Measurements from ENCODE around the gene USP3. TPM values are rescaled to one million over a fixed set of nuclear protein-coding genes. Genes with fewer than 3 reads are reported as not detected.

The USP3 gene
- total and polyA plus RNA-seq, 2 of the 4 experiments (the other 2 are of a cell fraction), result 17.3 to 52.3 TPM

GRCh38 chr15:63519041-63519440 is 14.6 kb downstream of the USP3 start:
- Histone ChIP-seq H3K14ac (replicated peaks; ENCODE audit: low read depth, low read length) (no peak overlapping the region), H2AFZ (replicated peaks; ENCODE audit: low read length, poor library complexity) (no peak overlapping the region), H3K4me1 (ENCODE audit: control insufficient read depth, insufficient read depth, low read length) (peaks cover 18% of the 10 kb centered on the region), H2BK120ac (ENCODE audit: low read depth, low read length) (no peak overlapping the region), H2BK20ac (ENCODE audit: low read depth, low read length) (no peak overlapping the region), H4K8ac (ENCODE audit: low read depth in 2 of 2, low read length in 2 of 2) (no peak overlapping the region), H3K79me1 (ENCODE audit: low read depth in 1 of 2, low read length in 2 of 2) (peaks cover 23 to 75% of the 10 kb centered on the region in 2 experiments), H3K56ac (ENCODE audit: extremely low read depth, insufficient read depth, low read length) (no peak overlapping the region), H3K4me2 (ENCODE audit: low read depth, low read length) (no peak overlapping the region), H4K91ac (ENCODE audit: insufficient read depth, low read depth, low read length) (no peak overlapping the region), H4K5ac (ENCODE audit: low read depth, low read length) (no peak overlapping the region), H3K9me1 (ENCODE audit: insufficient read depth, low read length) (peaks cover 13% of the 10 kb centered on the region), H3K4me3 (ENCODE audit: insufficient read depth, low read depth, low read length) (no peak overlapping the region), H3K27me3 (ENCODE audit: control insufficient read depth, insufficient read depth, low read length) (no peaks in the 10 kb centered on the region), H2BK15ac (ENCODE audit: low read depth, low read length) (no peak overlapping the region), H2BK5ac (ENCODE audit: low read depth, low read length, poor library complexity, severe bottlenecking) (no peak overlapping the region), H3K36me3 (ENCODE audit: control insufficient read depth, insufficient read depth, low read length) (no peaks in the 10 kb centered on the region), H2AK5ac (ENCODE audit: low read depth, low read length) (no peak overlapping the region), H2AK9ac (replicated peaks; ENCODE audit: low read depth, low read length, poor library complexity) (no peak overlapping the region), H3K4ac (ENCODE audit: low read depth, low read length) (no peak overlapping the region), H3K9ac (ENCODE audit: low read depth, low read length) (no peak overlapping the region), H3K18ac (ENCODE audit: low read depth, low read length) (no peak overlapping the region), H3K27ac (ENCODE audit: insufficient read depth, low read length) (no peak overlapping the region), H3K9me3 (ENCODE audit: control insufficient read depth, insufficient read depth, low read length) (no peaks in the 10 kb centered on the region), H3K23ac (ENCODE audit: low read depth, low read length) (no peak overlapping the region), H4K20me1 (ENCODE audit: insufficient read depth, low read length) (peaks cover 50% of the 10 kb centered on the region)
- CTCF ChIA-PET, result no interaction called here
- intact Hi-C loops (cut with micrococcal nuclease), result no loop called here
- in situ Hi-C loops (cut with MboI; ENCODE audit: low sequenced_read_pairs), result no loop called here
- dilution Hi-C loops (cut with HindIII; ENCODE audit: low sequenced_read_pairs, unreplicated experiment), result no loop called here
- DNase-seq, result no peak
- TF ChIP-seq RFX5 (IDR thresholded peaks at IDR 0.05; ENCODE audit: low read depth, low read length) (no peak), RAD21 (IDR thresholded peaks at IDR 0.05; ENCODE audit: low read length) (no peak), USF2 (IDR thresholded peaks at IDR 0.05; ENCODE audit: low read depth, low read length) (no peak), MAZ (IDR thresholded peaks at IDR 0.05; ENCODE audit: borderline replicate concordance, low read depth, low read length) (no peak), SMC3 (IDR thresholded peaks at IDR 0.05; ENCODE audit: low read depth, low read length) (no peak), MAFK (IDR thresholded peaks at IDR 0.05; ENCODE audit: low read depth, low read length) (no peak), MXI1 (IDR thresholded peaks at IDR 0.05; ENCODE audit: borderline replicate concordance, low read depth, low read length) (no peak)
- TF ChIP-seq, protein P1, sequence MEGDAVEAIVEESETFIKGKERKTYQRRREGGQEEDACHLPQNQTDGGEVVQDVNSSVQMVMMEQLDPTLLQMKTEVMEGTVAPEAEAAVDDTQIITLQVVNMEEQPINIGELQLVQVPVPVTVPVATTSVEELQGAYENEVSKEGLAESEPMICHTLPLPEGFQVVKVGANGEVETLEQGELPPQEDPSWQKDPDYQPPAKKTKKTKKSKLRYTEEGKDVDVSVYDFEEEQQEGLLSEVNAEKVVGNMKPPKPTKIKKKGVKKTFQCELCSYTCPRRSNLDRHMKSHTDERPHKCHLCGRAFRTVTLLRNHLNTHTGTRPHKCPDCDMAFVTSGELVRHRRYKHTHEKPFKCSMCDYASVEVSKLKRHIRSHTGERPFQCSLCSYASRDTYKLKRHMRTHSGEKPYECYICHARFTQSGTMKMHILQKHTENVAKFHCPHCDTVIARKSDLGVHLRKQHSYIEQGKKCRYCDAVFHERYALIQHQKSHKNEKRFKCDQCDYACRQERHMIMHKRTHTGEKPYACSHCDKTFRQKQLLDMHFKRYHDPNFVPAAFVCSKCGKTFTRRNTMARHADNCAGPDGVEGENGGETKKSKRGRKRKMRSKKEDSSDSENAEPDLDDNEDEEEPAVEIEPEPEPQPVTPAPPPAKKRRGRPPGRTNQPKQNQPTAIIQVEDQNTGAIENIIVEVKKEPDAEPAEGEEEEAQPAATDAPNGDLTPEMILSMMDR (conservative IDR thresholded peaks at IDR 0.05; ENCODE audit: low read depth, low read length), result no peak
- TF ChIP-seq, protein P2, sequence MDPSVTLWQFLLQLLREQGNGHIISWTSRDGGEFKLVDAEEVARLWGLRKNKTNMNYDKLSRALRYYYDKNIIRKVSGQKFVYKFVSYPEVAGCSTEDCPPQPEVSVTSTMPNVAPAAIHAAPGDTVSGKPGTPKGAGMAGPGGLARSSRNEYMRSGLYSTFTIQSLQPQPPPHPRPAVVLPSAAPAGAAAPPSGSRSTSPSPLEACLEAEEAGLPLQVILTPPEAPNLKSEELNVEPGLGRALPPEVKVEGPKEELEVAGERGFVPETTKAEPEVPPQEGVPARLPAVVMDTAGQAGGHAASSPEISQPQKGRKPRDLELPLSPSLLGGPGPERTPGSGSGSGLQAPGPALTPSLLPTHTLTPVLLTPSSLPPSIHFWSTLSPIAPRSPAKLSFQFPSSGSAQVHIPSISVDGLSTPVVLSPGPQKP (IDR thresholded peaks at IDR 0.05; ENCODE audit: borderline replicate concordance, low read depth, low read length), result no peak
- POLR2A ChIA-PET (ENCODE audit: unreplicated experiment), result interaction anchor here (0.6 kb wide), 1 partner anchor 629 kb away, joined by 7 read pairs; no protein-coding TSS in a partner anchor
- no TSS peak for BruUV-seq (replicated peaks)
- no CpG with 5 or more reads among the region's 4 CpGs for WGBS, 2 experiments (ENCODE audit: extremely low coverage in 2 of 2, insufficient read length in 1 of 2)
- no peak for ATAC-seq (ENCODE audit: low read depth)
